Neural cell (in vitro differentiated cells): ENCODE data around the gene GALNT13. TPM values are rescaled to one million over a fixed set of nuclear protein-coding genes. Genes with fewer than 3 reads are reported as not detected.

Experiments
- H2AFZ ChIP-seq: fragments of 200-600, 300-800 bp; sonication (generic), shearing (Covaris generic); 2 replicates; pipeline ENCODE4 v1.6.0; 2014; ENCODE audit warnings: low read depth, mild to moderate bottlenecking, antibody characterized with exemption, low read length, moderate library complexity
- H3F3A ChIP-seq: fragments of 200-600 bp; shearing (Covaris generic); 2 replicates; pipeline ENCODE4 v1.6.1; 2016; ENCODE audit warnings: mild to moderate bottlenecking, moderate library complexity, mixed read lengths, antibody characterized with exemption, low read length; ENCODE audit not compliant: insufficient read depth, poor library complexity, severe bottlenecking
- H3K27ac ChIP-seq: fragments of 200-600, 300-800 bp; sonication (generic), shearing (Covaris generic); 2 replicates; pipeline ENCODE4 v1.5.1; 2014; ENCODE audit warnings: mild to moderate bottlenecking, low read length, moderate library complexity
- H3K27me3 ChIP-seq: fragments of 300-800, 200-600 bp; sonication (generic), shearing (Covaris generic); 2 replicates; pipeline ENCODE4 v1.6.0; 2014; ENCODE audit warnings: mild to moderate bottlenecking, low read depth, low read length, moderate library complexity; ENCODE audit not compliant: insufficient read depth
- H3K36me3 ChIP-seq: fragments of 300-800, 200-600 bp; sonication (generic), shearing (Covaris generic); 2 replicates; pipeline ENCODE4 v1.5.1; 2014; ENCODE audit warnings: mild to moderate bottlenecking, antibody characterized with exemption, low read length, moderate library complexity; ENCODE audit not compliant: insufficient read depth
- H3K4me2 ChIP-seq: fragments of 300-800, 200-600 bp; sonication (generic), shearing (Covaris generic); 2 replicates; pipeline ENCODE4 v1.6.0; 2014; ENCODE audit warnings: mild to moderate bottlenecking, low read length
- H3K4me3 ChIP-seq: fragments of 300-800, 200-600 bp; sonication (generic), shearing (Covaris generic); 2 replicates; pipeline ENCODE4 v1.5.1; 2014; ENCODE audit warnings: mild to moderate bottlenecking, low read length, moderate library complexity
- H3K79me2 ChIP-seq: fragments of 200-600 bp; shearing (Covaris generic); replicated peaks from 2 replicates; pipeline ENCODE4 v1.6.0; 2014; ENCODE audit warnings: mild to moderate bottlenecking, low read length, moderate library complexity; ENCODE audit not compliant: insufficient read depth
- H3K9ac ChIP-seq: fragments of 300-800, 200-600 bp; sonication (generic), shearing (Covaris generic); 2 replicates; pipeline ENCODE4 v1.6.1; 2016; ENCODE audit warnings: mild to moderate bottlenecking, low read length, mixed read lengths
- H3K9me2 ChIP-seq: fragments of 200-600 bp; shearing (Covaris generic); 2 replicates; pipeline ENCODE4 v1.6.1; 2016; ENCODE audit warnings: mild to moderate bottlenecking, low read length, mixed read lengths; ENCODE audit not compliant: insufficient read depth
- H3K9me3 ChIP-seq: fragments of 200-600, 300-800 bp; sonication (generic), shearing (Covaris generic); 2 replicates; pipeline ENCODE4 v1.6.1; 2016; ENCODE audit warnings: mild to moderate bottlenecking, mixed run types, low read length, moderate library complexity, mixed read lengths
- H4K20me1 ChIP-seq: fragments of 200-600 bp; shearing (Covaris generic); 2 replicates; pipeline ENCODE4 v1.6.1; 2016; ENCODE audit warnings: mild to moderate bottlenecking, mixed run types; ENCODE audit not compliant: insufficient read depth
- CTCF ChIP-seq: fragments of 450-650 bp; IDR thresholded peaks from 2 replicates; pipeline ENCODE4 v1.5.1; 2014; ENCODE audit warnings: antibody characterized with exemption, mild to moderate bottlenecking, moderate library complexity; ENCODE audit not compliant: poor library complexity, severe bottlenecking
- EP300 ChIP-seq: fragments of 450-650 bp; conservative IDR thresholded peaks from 2 replicates; pipeline ENCODE4 v1.6.1; 2014; ENCODE audit warnings: antibody characterized with exemption, mild to moderate bottlenecking, moderate library complexity; ENCODE audit not compliant: poor library complexity, severe bottlenecking
- EZH2 ChIP-seq: fragments of 200-600, 300-800 bp; shearing (Covaris generic), sonication (generic); IDR thresholded peaks from 2 replicates; pipeline ENCODE4 v1.6.1; 2014; ENCODE audit warnings: antibody characterized with exemption, low read length, borderline replicate concordance, mild to moderate bottlenecking; ENCODE audit not compliant: insufficient read depth, poor library complexity, severe bottlenecking
- MXI1 ChIP-seq: fragments of 450-650 bp; conservative IDR thresholded peaks from 2 replicates; pipeline ENCODE4 v1.6.1; 2014; ENCODE audit warnings: antibody characterized with exemption, mild to moderate bottlenecking; ENCODE audit not compliant: poor library complexity, severe bottlenecking
- POLR2AphosphoS5 ChIP-seq: IDR thresholded peaks from 2 replicates; pipeline ENCODE4 v1.6.1; 2012
- RAD21 ChIP-seq: fragments of 450-650 bp; conservative IDR thresholded peaks from 2 replicates; pipeline ENCODE4 v1.6.1; 2014; ENCODE audit warnings: antibody characterized with exemption, mild to moderate bottlenecking, moderate library complexity
- SMC3 ChIP-seq: fragments of 450-650 bp; conservative IDR thresholded peaks from 2 replicates; pipeline ENCODE4 v1.6.1; 2014; ENCODE audit warnings: antibody characterized with exemption, mild to moderate bottlenecking, moderate library complexity; ENCODE audit not compliant: poor library complexity
- TAF1 ChIP-seq: IDR thresholded peaks from 2 replicates; pipeline ENCODE4 v1.6.1; 2012; ENCODE audit warnings: low read depth
- polyA plus RNA-seq: library from polyadenylated mRNA; depleted of rRNA; stranded (reverse); fragments of >200 nt; gene quantifications from 2 replicates; pipeline ENCODE4 v1.2.3, GENCODE V29; 2014
- TF ChIP-seq, protein P1 (sequence below): IDR thresholded peaks from 2 replicates; pipeline ENCODE4 v1.6.1; 2012; ENCODE audit warnings: borderline replicate concordance

GALNT13 gene
- polyA plus RNA-seq, 1 donor from 2014 or later, result 12.4 TPM

- Histone ChIP-seq H3K36me3 (no peaks in the 10 kb centered on the region), H2AFZ (no peak overlapping the region), H4K20me1 (no peaks in the 10 kb centered on the region), H3K27ac (no peak overlapping the region), H3K9me3 (no peaks in the 10 kb centered on the region), H3K4me2 (no peak overlapping the region), H3K9ac (no peak overlapping the region), H3K4me3 (no peak overlapping the region), H3K9me2 (no peaks in the 10 kb centered on the region), H3K27me3 (no peaks in the 10 kb centered on the region), H3F3A (no peaks in the 10 kb centered on the region), H3K79me2 (no peaks in the 10 kb centered on the region)
- TF ChIP-seq EP300, result no peak
Observed at GRCh38 chr2:154484338-154485099, 612.8 kb downstream of the GALNT13 start.

- no peaks in the 10 kb centered on the region for H3K79me2 ChIP-seq
- H3F3A ChIP-seq, result no peaks in the 10 kb centered on the region
- no peak overlapping the region for H3K27ac ChIP-seq
- H3K27me3 ChIP-seq, result no peaks in the 10 kb centered on the region
- H2AFZ ChIP-seq, result no peak overlapping the region
- no peak overlapping the region for H3K4me3 ChIP-seq
- no peaks in the 10 kb centered on the region for H3K9me2 ChIP-seq
- no peak overlapping the region for H3K4me2 ChIP-seq
- no peaks in the 10 kb centered on the region for H4K20me1 ChIP-seq
- H3K9ac ChIP-seq, result no peak overlapping the region
- H3K9me3 ChIP-seq, result no peaks in the 10 kb centered on the region
- no peaks in the 10 kb centered on the region for H3K36me3 ChIP-seq
- TF ChIP-seq RAD21, result no peak
- no peak for TF ChIP-seq TAF1
- no peak for TF ChIP-seq EZH2
- TF ChIP-seq MXI1, result no peak
- TF ChIP-seq, protein P1, sequence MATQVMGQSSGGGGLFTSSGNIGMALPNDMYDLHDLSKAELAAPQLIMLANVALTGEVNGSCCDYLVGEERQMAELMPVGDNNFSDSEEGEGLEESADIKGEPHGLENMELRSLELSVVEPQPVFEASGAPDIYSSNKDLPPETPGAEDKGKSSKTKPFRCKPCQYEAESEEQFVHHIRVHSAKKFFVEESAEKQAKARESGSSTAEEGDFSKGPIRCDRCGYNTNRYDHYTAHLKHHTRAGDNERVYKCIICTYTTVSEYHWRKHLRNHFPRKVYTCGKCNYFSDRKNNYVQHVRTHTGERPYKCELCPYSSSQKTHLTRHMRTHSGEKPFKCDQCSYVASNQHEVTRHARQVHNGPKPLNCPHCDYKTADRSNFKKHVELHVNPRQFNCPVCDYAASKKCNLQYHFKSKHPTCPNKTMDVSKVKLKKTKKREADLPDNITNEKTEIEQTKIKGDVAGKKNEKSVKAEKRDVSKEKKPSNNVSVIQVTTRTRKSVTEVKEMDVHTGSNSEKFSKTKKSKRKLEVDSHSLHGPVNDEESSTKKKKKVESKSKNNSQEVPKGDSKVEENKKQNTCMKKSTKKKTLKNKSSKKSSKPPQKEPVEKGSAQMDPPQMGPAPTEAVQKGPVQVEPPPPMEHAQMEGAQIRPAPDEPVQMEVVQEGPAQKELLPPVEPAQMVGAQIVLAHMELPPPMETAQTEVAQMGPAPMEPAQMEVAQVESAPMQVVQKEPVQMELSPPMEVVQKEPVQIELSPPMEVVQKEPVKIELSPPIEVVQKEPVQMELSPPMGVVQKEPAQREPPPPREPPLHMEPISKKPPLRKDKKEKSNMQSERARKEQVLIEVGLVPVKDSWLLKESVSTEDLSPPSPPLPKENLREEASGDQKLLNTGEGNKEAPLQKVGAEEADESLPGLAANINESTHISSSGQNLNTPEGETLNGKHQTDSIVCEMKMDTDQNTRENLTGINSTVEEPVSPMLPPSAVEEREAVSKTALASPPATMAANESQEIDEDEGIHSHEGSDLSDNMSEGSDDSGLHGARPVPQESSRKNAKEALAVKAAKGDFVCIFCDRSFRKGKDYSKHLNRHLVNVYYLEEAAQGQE, result no peak
- TF ChIP-seq SMC3, result no peak
- no peak for TF ChIP-seq CTCF
- no peak for TF ChIP-seq POLR2AphosphoS5
- TF ChIP-seq EP300, result no peak
Observed at GRCh38 chr2:154488801-154489200, 617.1 kb downstream of the GALNT13 start.
